Gastrocnemius medialis (tissue), 4 donors: ENCODE data around the gene DYNLT4.

Source experiments
- CTCF ChIP-seq, 5 experiments: fragments of 450-650 bp in 3 of 5; fragments of 200-600 bp in 2 of 5; sonication (generic) in 2 of 5; IDR thresholded peaks in 4 of 5; conservative IDR thresholded peaks in 1 of 5; 1 replicate in 4 of 5; 2 replicates in 1 of 5; pipeline ENCODE4 v1.5.1; 2016 to 2019; ENCODE audit warnings: antibody characterized with exemption in 5 of 5, mild to moderate bottlenecking in 3 of 5, moderate library complexity in 3 of 5
- POLR2A ChIP-seq, 2 donors: fragments of 450-650 bp; IDR thresholded peaks; one replicate each; pipeline ENCODE4 v1.6.1; 2017; ENCODE audit warnings: antibody characterized with exemption in 2 of 2, mild to moderate bottlenecking in 2 of 2, moderate library complexity in 2 of 2

GRCh38 chr1:44851308-44851707 lies 44.2 kb upstream of the DYNLT4 start:
- TF ChIP-seq CTCF (IDR thresholded peaks at IDR 0.05 in 4 of 5, conservative IDR thresholded peaks at IDR 0.05 in 1 of 5), result no peak
- TF ChIP-seq POLR2A (IDR thresholded peaks at IDR 0.05), result no peak
